ENCODE measurements around the gene FLNC. TPM values are rescaled to one million over a fixed set of nuclear protein-coding genes. Genes with fewer than 3 reads are reported as not detected.

Gene FLNC
- total RNA-seq, 2 experiments from 2014 or later: 0.05 TPM; not detected in 1

- H3K9me3 Mint-ChIP-seq: no peaks in the 10 kb centered on the region
- CTCF ChIA-PET: interaction anchor here (0.7 to 3.6 kb wide), 11 partner anchors 9 to 436 kb away, joined by 3 to 46 read pairs (median 6); no protein-coding TSS in a partner anchor
- peaks cover 13% of the 10 kb centered on the region for H3K36me3 Mint-ChIP-seq
- intact Hi-C loops (cut with micrococcal nuclease): loop anchor here (1.0 to 10.0 kb wide), 5 partner anchors 72 to 438 kb away; partner anchors contain the start of genes CALU, CCDC136 and HILPDA
- H3K4me3 Mint-ChIP-seq: peak within 1 kb of the TSS; percentile 98
- H3K4me1 Mint-ChIP-seq (ENCODE audit: low read depth): peaks cover 14% of the 10 kb centered on the region
- DNase-seq: peak; percentile 100
- peaks cover 1% of the 10 kb centered on the region for H3K27me3 Mint-ChIP-seq
- POLR2A ChIA-PET: interaction anchor here (0.9 to 1.9 kb wide), 4 partner anchors 18 to 362 kb away, joined by 3 to 6 read pairs (median 4); partner anchors contain the start of genes AHCYL2 and CALU
- peak within 1 kb of the TSS; percentile 84 for H3K27ac Mint-ChIP-seq
Observed at GRCh38 chr7:128862571-128863432, 32.6 kb downstream of the FLNC start, which contains the start of gene ATP6V1F. TSS of gene ATP6V1F (plus strand) at chr7:128862856. CDS start at chr7:128862905, 49 bp downstream.

- H3K36me3 Mint-ChIP-seq: peaks cover 13% of the 10 kb centered on the region
- H3K9me3 Mint-ChIP-seq: no peaks in the 10 kb centered on the region
- H3K4me1 Mint-ChIP-seq (ENCODE audit: low read depth): peaks cover 15% of the 10 kb centered on the region
- H3K27ac Mint-ChIP-seq: peak overlapping the region; percentile 84
- ChIA-PET CTCF (interaction anchor here (0.7 to 3.6 kb wide), 14 partner anchors 9 to 437 kb away, joined by 3 to 46 read pairs (median 5); no protein-coding TSS in a partner anchor), POLR2A (interaction anchor here (1.1 to 1.9 kb wide), 2 partner anchors 18 to 361 kb away, joined by 3 to 6 read pairs; partner anchors contain the start of gene AHCYL2)
- intact Hi-C loops (cut with micrococcal nuclease): loop anchor here (1.0 to 10.0 kb wide), 5 partner anchors 73 to 439 kb away; partner anchors contain the start of genes CALU, CCDC136 and HILPDA
- H3K4me3 Mint-ChIP-seq: peak overlapping the region; percentile 98
- peak; percentile 62 for DNase-seq
- H3K27me3 Mint-ChIP-seq: peaks cover 1% of the 10 kb centered on the region
Observed at GRCh38 chr7:128863433-128863989, 33.3 kb downstream of the FLNC start.

GRCh38 chr7:128865303-128865702, 35.1 kb downstream of the FLNC start:
- ChIA-PET POLR2A (no interaction called here), CTCF (interaction anchor here (0.9 kb wide), 1 partner anchor 18 kb away, joined by 3 read pairs; no protein-coding TSS in a partner anchor)
- no peak for DNase-seq
- H3K36me3 Mint-ChIP-seq: peaks cover 13% of the 10 kb centered on the region
- no peak overlapping the region for H3K27ac Mint-ChIP-seq
- no peaks in the 10 kb centered on the region for H3K9me3 Mint-ChIP-seq
- H3K4me3 Mint-ChIP-seq: no peak overlapping the region
- intact Hi-C loops (cut with micrococcal nuclease): loop anchor here (10.0 kb wide), 2 partner anchors 411 to 441 kb away; partner anchors contain the start of gene HILPDA
- H3K27me3 Mint-ChIP-seq: peaks cover 3% of the 10 kb centered on the region
- peaks cover 23% of the 10 kb centered on the region for H3K4me1 Mint-ChIP-seq (ENCODE audit: low read depth)

- no peak for DNase-seq
- H3K9me3 Mint-ChIP-seq: no peaks in the 10 kb centered on the region
- H3K4me1 Mint-ChIP-seq (ENCODE audit: low read depth): peaks cover 24% of the 10 kb centered on the region
- intact Hi-C loops (cut with micrococcal nuclease): loop anchor here (10.0 kb wide), 2 partner anchors 411 to 441 kb away; partner anchors contain the start of gene HILPDA
- CTCF ChIA-PET: interaction anchor here (0.7 kb wide), 1 partner anchor 17 kb away, joined by 3 read pairs; no protein-coding TSS in a partner anchor
- no peak overlapping the region for H3K27ac Mint-ChIP-seq
- peaks cover 4% of the 10 kb centered on the region for H3K27me3 Mint-ChIP-seq
- POLR2A ChIA-PET: no interaction called here
- H3K4me3 Mint-ChIP-seq: no peak overlapping the region
- peaks cover 13% of the 10 kb centered on the region for H3K36me3 Mint-ChIP-seq
Observed at GRCh38 chr7:128865996-128866877, 36.0 kb downstream of the FLNC start.

GRCh38 chr7:128867241-128867640, 37.0 kb downstream of the FLNC start:
- Mint-ChIP-seq H3K4me1 (ENCODE audit: low read depth) (peaks cover 21% of the 10 kb centered on the region), H3K27me3 (peaks cover 4% of the 10 kb centered on the region), H3K36me3 (peaks cover 13% of the 10 kb centered on the region), H3K9me3 (no peaks in the 10 kb centered on the region), H3K4me3 (no peak overlapping the region), H3K27ac (no peak overlapping the region)
- intact Hi-C loops (cut with micrococcal nuclease): loop anchor here (10.0 kb wide), 2 partner anchors 412 to 442 kb away; partner anchors contain the start of gene HILPDA
- ChIA-PET CTCF (interaction anchor here (0.7 to 1.3 kb wide), 5 partner anchors 16 to 351 kb away, joined by 3 read pairs; no protein-coding TSS in a partner anchor), POLR2A (no interaction called here)
- DNase-seq: no peak

- ChIA-PET CTCF (interaction anchor here (0.7 to 1.3 kb wide), 4 partner anchors 16 to 351 kb away, joined by 3 read pairs; no protein-coding TSS in a partner anchor), POLR2A (no interaction called here)
- Mint-ChIP-seq H3K4me3 (peak overlapping the region; percentile 43), H3K27me3 (peaks cover 3% of the 10 kb centered on the region), H3K36me3 (peaks cover 7% of the 10 kb centered on the region), H3K9me3 (no peaks in the 10 kb centered on the region), H3K27ac (no peak overlapping the region), H3K4me1 (ENCODE audit: low read depth) (peaks cover 17% of the 10 kb centered on the region)
- intact Hi-C loops (cut with micrococcal nuclease): loop anchor here (10.0 kb wide), 2 partner anchors 413 to 443 kb away; partner anchors contain the start of gene HILPDA
- no peak for DNase-seq
Observed at GRCh38 chr7:128867842-128868623, 37.8 kb downstream of the FLNC start.

GRCh38 chr7:128868624-128869137, 38.5 kb downstream of the FLNC start:
- Mint-ChIP-seq H3K4me3 (peak overlapping the region; percentile 43), H3K36me3 (peaks cover 7% of the 10 kb centered on the region), H3K4me1 (ENCODE audit: low read depth) (peaks cover 15% of the 10 kb centered on the region), H3K27ac (no peak overlapping the region), H3K27me3 (peaks cover 3% of the 10 kb centered on the region), H3K9me3 (no peaks in the 10 kb centered on the region)
- ChIA-PET POLR2A (no interaction called here), CTCF (interaction anchor here (0.9 to 1.5 kb wide), 5 partner anchors 13 to 223 kb away, joined by 3 to 6 read pairs (median 5); no protein-coding TSS in a partner anchor)
- no peak for DNase-seq
- intact Hi-C loops (cut with micrococcal nuclease): loop anchor here (10.0 kb wide), 2 partner anchors 414 to 444 kb away; partner anchors contain the start of gene HILPDA

GRCh38 chr7:128869138-128869943, 39.1 kb downstream of the FLNC start:
- peak; percentile 59 for DNase-seq
- H3K27me3 Mint-ChIP-seq: peaks cover 3% of the 10 kb centered on the region
- H3K27ac Mint-ChIP-seq: no peak overlapping the region
- peaks cover 13% of the 10 kb centered on the region for H3K4me1 Mint-ChIP-seq (ENCODE audit: low read depth)
- no peaks in the 10 kb centered on the region for H3K9me3 Mint-ChIP-seq
- ChIA-PET CTCF (interaction anchor here (0.9 to 1.5 kb wide), 5 partner anchors 12 to 222 kb away, joined by 3 to 6 read pairs (median 5); no protein-coding TSS in a partner anchor), POLR2A (no interaction called here)
- peak overlapping the region; percentile 43 for H3K4me3 Mint-ChIP-seq
- intact Hi-C loops (cut with micrococcal nuclease): loop anchor here (10.0 kb wide), 2 partner anchors 415 to 445 kb away; partner anchors contain the start of gene HILPDA
- H3K36me3 Mint-ChIP-seq: peaks cover 7% of the 10 kb centered on the region

- CTCF ChIA-PET: interaction anchor here (1.3 to 1.5 kb wide), 4 partner anchors 12 to 222 kb away, joined by 3 to 6 read pairs (median 4); no protein-coding TSS in a partner anchor
- Mint-ChIP-seq H3K36me3 (peaks cover 7% of the 10 kb centered on the region), H3K27ac (no peak overlapping the region), H3K9me3 (no peaks in the 10 kb centered on the region), H3K4me1 (ENCODE audit: low read depth) (peaks cover 10% of the 10 kb centered on the region), H3K4me3 (peak overlapping the region; percentile 5), H3K27me3 (peaks cover 3% of the 10 kb centered on the region)
- DNase-seq: peak; percentile 20
- intact Hi-C loops (cut with micrococcal nuclease): loop anchor here (10.0 kb wide), 2 partner anchors 415 to 445 kb away; partner anchors contain the start of gene HILPDA
- POLR2A ChIA-PET: no interaction called here
Observed at GRCh38 chr7:128869944-128870285, 39.7 kb downstream of the FLNC start.

All from activated CD4-positive, alpha-beta memory T cell treated with anti-CD3 and anti-CD28 coated beads for 36 hours (primary cell).